ENCODE data around the gene KEL. TPM values are rescaled to one million over a fixed set of nuclear protein-coding genes. Genes with fewer than 3 reads are reported as not detected.

Gene KEL
- total and polyA plus RNA-seq, 2 of the 4 experiments (the other 2 are of a cell fraction): 0.03 TPM; not detected in 1

DNA sequence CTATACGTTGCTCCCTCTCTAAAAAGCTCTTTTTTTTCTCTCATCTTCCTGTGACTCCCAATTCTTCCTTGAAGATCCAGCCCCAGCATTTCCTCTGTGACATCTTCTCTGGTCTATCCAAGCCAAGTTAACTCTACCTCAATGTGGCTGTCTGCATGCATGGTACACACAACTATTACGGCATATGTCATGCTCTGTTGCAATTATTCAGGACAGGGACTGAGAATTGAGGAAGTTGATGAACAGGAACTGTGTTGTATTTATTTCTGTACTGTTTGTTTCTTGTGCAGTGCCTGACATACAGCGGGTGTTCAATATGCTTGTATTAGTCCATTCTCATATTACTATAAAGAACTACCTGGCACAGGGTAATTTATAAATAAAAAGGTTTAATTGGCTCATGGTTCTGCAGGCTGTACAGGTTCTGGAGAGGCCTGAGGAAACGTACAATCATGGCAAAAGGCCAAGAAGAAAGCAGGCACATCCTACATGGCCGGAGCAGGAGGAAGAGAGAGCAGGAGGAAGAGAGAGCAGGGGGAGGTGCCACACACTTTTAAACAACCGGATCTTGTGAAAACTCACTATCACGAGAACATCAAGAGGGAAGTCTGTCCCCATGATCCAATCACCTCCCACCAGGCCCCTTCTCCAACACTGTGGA, 34.9 kb downstream of the KEL start:
- no peak for ATAC-seq (ENCODE audit: low read depth)
- Histone ChIP-seq H2BK20ac (ENCODE audit: low read depth, low read length) (no peak overlapping the region), H2AK9ac (replicated peaks; ENCODE audit: low read depth, low read length, poor library complexity) (no peak overlapping the region), H4K8ac (ENCODE audit: low read depth in 2 of 2, low read length in 2 of 2) (no peak overlapping the region), H4K20me1 (ENCODE audit: insufficient read depth, low read length) (no peaks in the 10 kb centered on the region), H4K91ac (ENCODE audit: insufficient read depth, low read depth, low read length) (no peak overlapping the region), H2BK15ac (ENCODE audit: low read depth, low read length) (no peak overlapping the region), H3K36me3 (ENCODE audit: control insufficient read depth, insufficient read depth, low read length) (no peaks in the 10 kb centered on the region), H3K4ac (ENCODE audit: low read depth, low read length) (no peak overlapping the region), H3K23ac (ENCODE audit: low read depth, low read length) (no peak overlapping the region), H3K79me1 (ENCODE audit: low read depth in 1 of 2, low read length in 2 of 2) (no peaks in the 10 kb centered on the region), H2AFZ (replicated peaks; ENCODE audit: low read length, poor library complexity) (no peak overlapping the region), H3K9me1 (ENCODE audit: insufficient read depth, low read length) (no peaks in the 10 kb centered on the region), H2BK5ac (ENCODE audit: low read depth, low read length, poor library complexity, severe bottlenecking) (no peak overlapping the region), H4K5ac (ENCODE audit: low read depth, low read length) (no peak overlapping the region), H3K4me1 (ENCODE audit: control insufficient read depth, insufficient read depth, low read length) (no peaks in the 10 kb centered on the region), H3K9me3 (ENCODE audit: control insufficient read depth, insufficient read depth, low read length) (peaks cover 10% of the 10 kb centered on the region; the same call in 1 of the 2 replicates), H3K4me3 (ENCODE audit: insufficient read depth, low read depth, low read length) (no peak overlapping the region), H3K14ac (replicated peaks; ENCODE audit: low read depth, low read length) (no peak overlapping the region), H3K18ac (ENCODE audit: low read depth, low read length) (no peak overlapping the region), H3K4me2 (ENCODE audit: low read depth, low read length) (no peak overlapping the region), H3K27me3 (ENCODE audit: control insufficient read depth, insufficient read depth, low read length) (no peaks in the 10 kb centered on the region), H3K9ac (ENCODE audit: low read depth, low read length) (no peak overlapping the region), H2AK5ac (ENCODE audit: low read depth, low read length) (no peak overlapping the region), H3K56ac (ENCODE audit: extremely low read depth, insufficient read depth, low read length) (no peak overlapping the region), H2BK120ac (ENCODE audit: low read depth, low read length) (no peak overlapping the region), H3K27ac (ENCODE audit: insufficient read depth, low read length) (no peak overlapping the region)
- CTCF ChIA-PET: interaction anchor here (0.6 kb wide), 1 partner anchor 1572 kb away, joined by 7 read pairs; no protein-coding TSS in a partner anchor
- DNase-seq: no peak
- no peak for TF ChIP-seq SMC3 (IDR thresholded peaks at IDR 0.05; ENCODE audit: low read depth, low read length)
- TF ChIP-seq POLR2A (IDR thresholded peaks at IDR 0.05; ENCODE audit: low read depth, low read length): no peak
- TF ChIP-seq CTCF (conservative IDR thresholded peaks at IDR 0.05; ENCODE audit: low read depth, low read length): no peak
- TF ChIP-seq ELK1 (IDR thresholded peaks at IDR 0.05; ENCODE audit: borderline replicate concordance, low read depth, low read length): no peak
- no peak for TF ChIP-seq CHD1 (IDR thresholded peaks at IDR 0.05; ENCODE audit: low read depth, low read length)
- no peak for TF ChIP-seq RAD21 (IDR thresholded peaks at IDR 0.05; ENCODE audit: low read length)
- TF ChIP-seq CEBPB (IDR thresholded peaks at IDR 0.05; ENCODE audit: low read depth, low read length): no peak
- TF ChIP-seq FOS (IDR thresholded peaks at IDR 0.05; ENCODE audit: low read depth, low read length): no peak
- no peak for TF ChIP-seq MAFK (IDR thresholded peaks at IDR 0.05; ENCODE audit: low read depth, low read length)
- no peak for TF ChIP-seq MAZ (IDR thresholded peaks at IDR 0.05; ENCODE audit: borderline replicate concordance, low read depth, low read length)
- TF ChIP-seq RCOR1 (IDR thresholded peaks at IDR 0.05; ENCODE audit: insufficient replicate concordance, low read length): no peak
- no peak for TF ChIP-seq USF2 (IDR thresholded peaks at IDR 0.05; ENCODE audit: low read depth, low read length)
- TF ChIP-seq NFE2L2 (IDR thresholded peaks at IDR 0.05; ENCODE audit: low read depth, low read length): no peak
- no peak for TF ChIP-seq BHLHE40 (IDR thresholded peaks at IDR 0.05; ENCODE audit: low read depth, low read length)
- no peak for TF ChIP-seq MXI1 (IDR thresholded peaks at IDR 0.05; ENCODE audit: borderline replicate concordance, low read depth, low read length)
- TF ChIP-seq RFX5 (IDR thresholded peaks at IDR 0.05; ENCODE audit: low read depth, low read length): no peak
- whole genome bisulfite sequencing, 2 experiments (ENCODE audit: extremely low coverage in 2 of 2, insufficient read length in 1 of 2): 14% methylated on average over 1 of the region's 7 CpGs; no CpG with 5 or more reads in 1 of the 2 experiments
- no TSS peak for BruUV-seq (replicated peaks)
- in situ Hi-C loops (cut with MboI; ENCODE audit: low sequenced_read_pairs): no loop called here
- intact Hi-C loops (cut with micrococcal nuclease): no loop called here
- dilution Hi-C loops (cut with HindIII; ENCODE audit: low sequenced_read_pairs, unreplicated experiment): no loop called here
- POLR2A ChIA-PET (ENCODE audit: unreplicated experiment): no interaction called here
